Keratinocyte (primary cell): ENCODE results near the gene AP3D1.

Experiments
- EZH2 ChIP-seq: IDR thresholded peaks from one replicate; pipeline ENCODE4 v1.6.1; 2012; ENCODE audit warnings: inconsistent platforms, mild to moderate bottlenecking, low read length, moderate library complexity
- TF ChIP-seq, protein P1 (sequence below), 3 experiments: IDR thresholded peaks in 1 of 3; conservative IDR thresholded peaks in 1 of 3; optimal IDR thresholded peaks in 1 of 3; 2 replicates in 2 of 3; 3 replicates in 1 of 3; pipeline versions ENCODE3 to v1.5.1; 2011; ENCODE audit warnings: low read length in 3 of 3, mild to moderate bottlenecking in 3 of 3, moderate library complexity in 2 of 3, control low read depth in 1 of 3, inconsistent platforms in 1 of 3; ENCODE audit not compliant: insufficient read depth in 2 of 3; ENCODE audit errors: extremely low read depth in 1 of 3

GRCh38 chr19:2114821-2115220, 36.5 kb downstream of the AP3D1 start:
- TF ChIP-seq, protein P1, sequence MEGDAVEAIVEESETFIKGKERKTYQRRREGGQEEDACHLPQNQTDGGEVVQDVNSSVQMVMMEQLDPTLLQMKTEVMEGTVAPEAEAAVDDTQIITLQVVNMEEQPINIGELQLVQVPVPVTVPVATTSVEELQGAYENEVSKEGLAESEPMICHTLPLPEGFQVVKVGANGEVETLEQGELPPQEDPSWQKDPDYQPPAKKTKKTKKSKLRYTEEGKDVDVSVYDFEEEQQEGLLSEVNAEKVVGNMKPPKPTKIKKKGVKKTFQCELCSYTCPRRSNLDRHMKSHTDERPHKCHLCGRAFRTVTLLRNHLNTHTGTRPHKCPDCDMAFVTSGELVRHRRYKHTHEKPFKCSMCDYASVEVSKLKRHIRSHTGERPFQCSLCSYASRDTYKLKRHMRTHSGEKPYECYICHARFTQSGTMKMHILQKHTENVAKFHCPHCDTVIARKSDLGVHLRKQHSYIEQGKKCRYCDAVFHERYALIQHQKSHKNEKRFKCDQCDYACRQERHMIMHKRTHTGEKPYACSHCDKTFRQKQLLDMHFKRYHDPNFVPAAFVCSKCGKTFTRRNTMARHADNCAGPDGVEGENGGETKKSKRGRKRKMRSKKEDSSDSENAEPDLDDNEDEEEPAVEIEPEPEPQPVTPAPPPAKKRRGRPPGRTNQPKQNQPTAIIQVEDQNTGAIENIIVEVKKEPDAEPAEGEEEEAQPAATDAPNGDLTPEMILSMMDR (optimal IDR thresholded peaks at IDR 0.05 in 1 of 3, IDR thresholded peaks at IDR 0.05 in 1 of 3, conservative IDR thresholded peaks at IDR 0.05 in 1 of 3; ENCODE audit: extremely low read depth in 1 of 3, insufficient read depth in 2 of 3, low read length in 3 of 3), result no peak
- no peak for TF ChIP-seq EZH2
